HG02610 (cell line): ENCODE measurements around the gene CDH15.

ENCODE experiments used
- ATAC-seq: cut with Tn5 transposase; IDR thresholded peaks from one replicate; pipeline ENCODE4 v1.9.1; 2021; ENCODE audit warnings: mild to moderate bottlenecking, moderate library complexity; ENCODE audit not compliant: unreplicated experiment

CDH15 gene

GRCh38 chr16:89171216-89172170 is at the start of gene CDH15:
Gene CDH15 (plus strand): TSS chr16:89171748. CDS start chr16:89171832, 84 bp downstream.
- ATAC-seq = peak; percentile 88

GRCh38 chr16:89122322-89122851 is 49.2 kb upstream of the CDH15 start:
- ATAC-seq = no peak

- ATAC-seq = no peak
Observed at GRCh38 chr16:89123001-89123830, 48.3 kb upstream of the CDH15 start.

- ATAC-seq = no peak
Observed at GRCh38 chr16:89123831-89124100, 47.8 kb upstream of the CDH15 start.

- ATAC-seq = no peak
Observed at GRCh38 chr16:89129378-89129777, 42.2 kb upstream of the CDH15 start.

GRCh38 chr16:89130448-89130847 is 41.1 kb upstream of the CDH15 start:
- ATAC-seq = no peak

- ATAC-seq = no peak
Observed at GRCh38 chr16:89131783-89132182, 39.8 kb upstream of the CDH15 start.

GRCh38 chr16:89132194-89133005 is 39.1 kb upstream of the CDH15 start:
- no peak for ATAC-seq

- ATAC-seq = no peak
Observed at GRCh38 chr16:89133457-89134127, 38.0 kb upstream of the CDH15 start.

- ATAC-seq = no peak
Observed at GRCh38 chr16:89134269-89134668, 37.3 kb upstream of the CDH15 start.

GRCh38 chr16:89135166-89135565 is 36.4 kb upstream of the CDH15 start:
- no peak for ATAC-seq

GRCh38 chr16:89135971-89136765 is 35.4 kb upstream of the CDH15 start:
- ATAC-seq = no peak

- no peak for ATAC-seq
Observed at GRCh38 chr16:89136931-89137330, 34.6 kb upstream of the CDH15 start.

- no peak for ATAC-seq
Observed at GRCh38 chr16:89137666-89138512, 33.7 kb upstream of the CDH15 start.

- ATAC-seq = no peak
Observed at GRCh38 chr16:89138513-89138795, 33.1 kb upstream of the CDH15 start.

- no peak for ATAC-seq
Observed at GRCh38 chr16:89138843-89139520, 32.6 kb upstream of the CDH15 start.

GRCh38 chr16:89139907-89140361 is 31.6 kb upstream of the CDH15 start:
- no peak for ATAC-seq

GRCh38 chr16:89140401-89140800 is 31.1 kb upstream of the CDH15 start:
- no peak for ATAC-seq
